NCI-H2029 treated with DMSO at 0.1 percent for 48 hours (cell line): ENCODE measurements around the gene RASAL3.
A peak's percentile ranks its signal among the peaks of the same experiment; 100 is the strongest.
"Not testable (repeated sequence)": the region's sequence is repeated elsewhere in the genome, so short reads cannot be mapped to it uniquely, and the experiment has no call there.

ENCODE experiments used
- DNase-seq: peaks from one replicate; lab custom pipeline; 2025; lab: John Stamatoyannopoulos, UW

Gene RASAL3

GRCh38 chr19:15418579-15419412 lies 45.5 kb downstream of the RASAL3 start, which contains the start of gene AKAP8L:
Gene AKAP8L, minus strand, starts transcription at chr19:15418988. Its CDS starts 65 bp downstream, at chr19:15418923.
- DNase-seq, result peak; percentile 98

- no peak for DNase-seq
These were observed 46.1 kb downstream of the RASAL3 start for GRCh38 chr19:15418231-15418578.

GRCh38 chr19:15417699-15418098 lies 46.6 kb downstream of the RASAL3 start:
- DNase-seq, result no peak

GRCh38 chr19:15412832-15413231 lies 51.5 kb downstream of the RASAL3 start:
- peak; percentile 27 for DNase-seq

GRCh38 chr19:15411351-15411750 lies 53.0 kb downstream of the RASAL3 start:
- not testable (repeated sequence) for DNase-seq

- DNase-seq, result no peak
These were observed 59.5 kb downstream of the RASAL3 start for GRCh38 chr19:15404780-15405211.

GRCh38 chr19:15404097-15404779 lies 60.1 kb downstream of the RASAL3 start:
- DNase-seq, result no peak

- DNase-seq, result no peak
These were observed 61.2 kb downstream of the RASAL3 start for GRCh38 chr19:15403151-15403531.

- no peak for DNase-seq
These were observed 61.8 kb downstream of the RASAL3 start for GRCh38 chr19:15402411-15403150.
